Measurements from ENCODE around the gene JMJD1C. TPM values are rescaled to one million over a fixed set of nuclear protein-coding genes. Genes with fewer than 3 reads are reported as not detected.

Gene JMJD1C
- total and polyA plus RNA-seq, 12 donors, result 36.0 to 124 (median 57.2) TPM

- Histone ChIP-seq H3K27me3 (no peaks in the 10 kb centered on the region), H3K4me1 (replicated peaks in 1 of 2) (peaks cover 14 to 44% of the 10 kb centered on the region in 2 donors), H3K36me3 (replicated peaks in 1 of 2) (no peaks in the 10 kb centered on the region), H3K4me3 (no peak overlapping the region), H3K27ac (peak overlapping the region in 1 of 5 donors; percentile 29), H3K9me3 (replicated peaks in 1 of 3) (no peaks in the 10 kb centered on the region)
- TF ChIP-seq CTCF (IDR thresholded peaks at IDR 0.05), result no peak
- TF ChIP-seq POLR2A (IDR thresholded peaks at IDR 0.05), result no peak
- DNase-seq, result no peak
- intact Hi-C loops (cut with DNase I), result no loop called here
- 93 to 99% (median 94%) methylated on average over 5 of the region's 5 CpGs for WGBS, 4 donors
Observed at GRCh38 chr10:63431962-63432797, 33.6 kb downstream of the JMJD1C start.

GRCh38 chr10:63430999-63431356 is 34.8 kb downstream of the JMJD1C start:
- no peak for DNase-seq

GRCh38 chr10:63430091-63430998 is 35.4 kb downstream of the JMJD1C start:
- Histone ChIP-seq H3K9me3 (replicated peaks in 1 of 3) (no peaks in the 10 kb centered on the region), H3K27ac (no peak overlapping the region), H3K4me3 (no peak overlapping the region), H3K4me1 (replicated peaks in 1 of 2) (peaks cover 14 to 46% of the 10 kb centered on the region in 2 donors), H3K27me3 (no peaks in the 10 kb centered on the region), H3K36me3 (replicated peaks in 1 of 2) (no peaks in the 10 kb centered on the region)
- intact Hi-C loops (cut with DNase I), result no loop called here
- TF ChIP-seq CTCF (IDR thresholded peaks at IDR 0.05) (no peak), POLR2A (IDR thresholded peaks at IDR 0.05) (no peak)
- WGBS, 4 donors, result 73 to 78% (median 77%) methylated on average over 10 of the region's 10 CpGs
- peak in 3 of 7 donors; percentile 25 to 42 (median 25) for DNase-seq

More at GRCh38 chr10:63430999-63431356, 34.8 kb downstream of the JMJD1C start:
- H3K4me1 ChIP-seq (replicated peaks in 1 of 2), result peaks cover 14 to 42% of the 10 kb centered on the region in 2 donors
- TF ChIP-seq POLR2A (IDR thresholded peaks at IDR 0.05) (no peak), CTCF (IDR thresholded peaks at IDR 0.05) (no peak)
- intact Hi-C loops (cut with DNase I), result no loop called here
- H3K27ac ChIP-seq, result no peak overlapping the region
- no peaks in the 10 kb centered on the region for H3K9me3 ChIP-seq (replicated peaks in 1 of 3)
- 76 to 95% (median 93%) methylated on average over 1 of the region's 1 CpG for WGBS, 4 donors
- no peak overlapping the region for H3K4me3 ChIP-seq
- H3K36me3 ChIP-seq (replicated peaks in 1 of 2), result no peaks in the 10 kb centered on the region
- H3K27me3 ChIP-seq, result no peaks in the 10 kb centered on the region

GRCh38 chr10:63429281-63429680 is 36.5 kb downstream of the JMJD1C start:
- WGBS, 4 donors, result 43 to 47% (median 45%) methylated on average over 2 of the region's 2 CpGs
- no peak for DNase-seq
- no peak overlapping the region for H3K4me3 ChIP-seq
- H3K4me1 ChIP-seq (replicated peaks in 1 of 2), result peaks cover 14 to 37% of the 10 kb centered on the region in 2 donors
- H3K36me3 ChIP-seq (replicated peaks in 1 of 2), result no peaks in the 10 kb centered on the region
- intact Hi-C loops (cut with DNase I), result no loop called here
- TF ChIP-seq POLR2A (IDR thresholded peaks at IDR 0.05) (no peak), CTCF (IDR thresholded peaks at IDR 0.05) (no peak)
- H3K9me3 ChIP-seq (replicated peaks in 1 of 3), result no peaks in the 10 kb centered on the region
- H3K27ac ChIP-seq, result no peak overlapping the region
- no peaks in the 10 kb centered on the region for H3K27me3 ChIP-seq

Measured in adrenal gland (tissue), 12 donors.